ENCODE results near the gene EIF4G3. TPM values are rescaled to one million over a fixed set of nuclear protein-coding genes. Genes with fewer than 3 reads are reported as not detected.

Gene EIF4G3
- total and polyA plus RNA-seq, 2 donors (not counting 3 experiments of a cell fraction or from before 2014, with no cell fraction given): 40.7 to 78.5 TPM

DNA sequence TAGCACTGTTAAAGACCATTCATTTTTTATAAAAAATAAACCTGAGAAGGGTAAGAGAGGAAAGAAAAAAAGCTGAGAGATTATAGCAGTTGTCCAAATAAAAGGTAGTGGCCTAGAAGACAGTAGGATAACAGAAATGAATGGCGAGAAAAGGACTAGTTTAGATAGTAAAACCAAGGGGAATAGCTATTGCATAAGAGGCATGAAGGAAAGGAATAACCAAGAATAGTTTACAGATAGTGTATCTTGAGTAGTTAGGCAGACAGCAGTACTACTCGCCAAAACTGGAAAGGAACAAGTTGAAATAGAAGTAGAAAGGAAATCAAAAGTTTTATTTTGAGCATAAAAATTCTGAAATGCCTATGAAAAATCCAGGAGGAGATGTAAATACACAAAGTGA, 70.5 kb downstream of the EIF4G3 start:
- no peak overlapping the region for H3K4me3 ChIP-seq (replicated peaks in 1 of 3; ENCODE audit: insufficient read depth in 1 of 3, low read depth in 1 of 3, low read length in 3 of 3)
- H3K4me1 ChIP-seq (ENCODE audit: control insufficient read depth, extremely low read depth, insufficient read depth, low read length): peaks cover 8% of the 10 kb centered on the region
- POLR2A ChIA-PET: interaction anchor here (0.6 kb wide), 1 partner anchor 15 kb away, joined by 4 read pairs; no protein-coding TSS in a partner anchor
- H3K27ac ChIP-seq (ENCODE audit: insufficient read depth, low read depth, low read length): no peak overlapping the region
- H3K27me3 ChIP-seq (ENCODE audit: control insufficient read depth in 2 of 2, insufficient read depth in 2 of 2, low read length in 2 of 2): no peaks in the 10 kb centered on the region
- H3K9me3 ChIP-seq (replicated peaks; ENCODE audit: control insufficient read depth, insufficient read depth, low read length): no peaks in the 10 kb centered on the region
- H3K9ac ChIP-seq (replicated peaks; ENCODE audit: extremely low read depth, insufficient read depth, low read length): no peak overlapping the region
- intact Hi-C loops (cut with micrococcal nuclease) (no loop called here), dilution Hi-C loops (cut with MboI; ENCODE audit: extremely low pct_ligation_motif_present, low sequenced_read_pairs) (no loop called here)
- no peak overlapping the region for H2AFZ ChIP-seq (ENCODE audit: low read depth, low read length)
- no peaks in the 10 kb centered on the region for H3K36me3 ChIP-seq (ENCODE audit: control insufficient read depth in 2 of 2, extremely low read depth in 1 of 2, insufficient read depth in 2 of 2, low read length in 2 of 2)
- FAIRE-seq (no peak), DNase-seq (ENCODE audit: low read depth, low spot score) (no peak)
- H3K4me2 ChIP-seq (ENCODE audit: insufficient read depth, low read length): no peak overlapping the region
- TF ChIP-seq POLR2AphosphoS5 (IDR thresholded peaks at IDR 0.05; ENCODE audit: insufficient read depth, low read depth, low read length): no peak
- no peak for TF ChIP-seq MAX (IDR thresholded peaks at IDR 0.05; ENCODE audit: insufficient read depth, insufficient read length)
- no peak for TF ChIP-seq JUN (IDR thresholded peaks at IDR 0.05; ENCODE audit: borderline replicate concordance, insufficient read depth, insufficient read length, low read depth)
- TF ChIP-seq GATA2 (IDR thresholded peaks at IDR 0.05; ENCODE audit: insufficient read depth, insufficient read length, low read depth, low read length): no peak
- no peak for TF ChIP-seq FOS (IDR thresholded peaks at IDR 0.05; ENCODE audit: borderline replicate concordance, insufficient read depth, low read length)
- no peak for TF ChIP-seq POLR2A (IDR thresholded peaks at IDR 0.05; ENCODE audit: low read depth, low read length)
- BruUV-seq (replicated peaks): no TSS peak
- H3K9me1 ChIP-seq (replicated peaks; ENCODE audit: control insufficient read depth, extremely low read depth, insufficient read depth, low read length): no peaks in the 10 kb centered on the region
- H3K79me2 ChIP-seq (ENCODE audit: control insufficient read depth, insufficient read depth, low read length): peaks cover 6% of the 10 kb centered on the region
- H4K20me1 ChIP-seq (replicated peaks; ENCODE audit: control insufficient read depth, extremely low read depth, insufficient read depth, low read length): no peaks in the 10 kb centered on the region
- CTCF ChIA-PET: interaction anchor here (1.0 to 2.7 kb wide), 3 partner anchors 9 to 89 kb away, joined by 4 to 9 read pairs (median 8); no protein-coding TSS in a partner anchor

GRCh38 chr1:21105807-21106206, 70.9 kb downstream of the EIF4G3 start:
- POLR2A ChIA-PET: interaction anchor here (0.6 kb wide), 1 partner anchor 14 kb away, joined by 4 read pairs; no protein-coding TSS in a partner anchor
- no peak overlapping the region for H2AFZ ChIP-seq (ENCODE audit: low read depth, low read length)
- H3K27me3 ChIP-seq (ENCODE audit: control insufficient read depth in 2 of 2, insufficient read depth in 2 of 2, low read length in 2 of 2): no peaks in the 10 kb centered on the region
- CTCF ChIA-PET: interaction anchor here (1.0 kb wide), 1 partner anchor 9 kb away, joined by 4 read pairs; no protein-coding TSS in a partner anchor
- H3K79me2 ChIP-seq (ENCODE audit: control insufficient read depth, insufficient read depth, low read length): peaks cover 8% of the 10 kb centered on the region
- no peak overlapping the region for H3K27ac ChIP-seq (ENCODE audit: insufficient read depth, low read depth, low read length)
- TF ChIP-seq JUN (IDR thresholded peaks at IDR 0.05; ENCODE audit: borderline replicate concordance, insufficient read depth, insufficient read length, low read depth): no peak
- no peak for TF ChIP-seq EZH2 (IDR thresholded peaks at IDR 0.05; ENCODE audit: borderline replicate concordance, low read depth, low read length, severe bottlenecking)
- peaks cover 12% of the 10 kb centered on the region for H3K4me1 ChIP-seq (ENCODE audit: control insufficient read depth, extremely low read depth, insufficient read depth, low read length)
- H3K4me2 ChIP-seq (ENCODE audit: insufficient read depth, low read length): no peak overlapping the region
- dilution Hi-C loops (cut with MboI; ENCODE audit: extremely low pct_ligation_motif_present, low sequenced_read_pairs) (no loop called here), intact Hi-C loops (cut with micrococcal nuclease) (no loop called here)
- H4K20me1 ChIP-seq (replicated peaks; ENCODE audit: control insufficient read depth, extremely low read depth, insufficient read depth, low read length): no peaks in the 10 kb centered on the region
- no TSS peak for BruUV-seq (replicated peaks)
- no peak overlapping the region for H3K9ac ChIP-seq (replicated peaks; ENCODE audit: extremely low read depth, insufficient read depth, low read length)
- no peaks in the 10 kb centered on the region for H3K9me1 ChIP-seq (replicated peaks; ENCODE audit: control insufficient read depth, extremely low read depth, insufficient read depth, low read length)
- H3K36me3 ChIP-seq (ENCODE audit: control insufficient read depth in 2 of 2, extremely low read depth in 1 of 2, insufficient read depth in 2 of 2, low read length in 2 of 2): no peaks in the 10 kb centered on the region
- H3K9me3 ChIP-seq (replicated peaks; ENCODE audit: control insufficient read depth, insufficient read depth, low read length): no peaks in the 10 kb centered on the region
- peak; percentile 21 for FAIRE-seq
- no peak for DNase-seq (ENCODE audit: low read depth, low spot score)
- H3K4me3 ChIP-seq (replicated peaks in 1 of 3; ENCODE audit: insufficient read depth in 1 of 3, low read depth in 1 of 3, low read length in 3 of 3): no peak overlapping the region

Data from endothelial cell of umbilical vein (primary cell).